Smooth muscle cell (in vitro differentiated cells): ENCODE data around the gene METTL17. TPM values are rescaled to one million over a fixed set of nuclear protein-coding genes. Genes with fewer than 3 reads are reported as not detected.
"Not testable (repeated sequence)": the region's sequence is repeated elsewhere in the genome, so short reads cannot be mapped to it uniquely, and the experiment has no call there.

Experiments
- DNase-seq: peaks from one replicate; lab custom pipeline; 2025; ENCODE audit not compliant: unreplicated experiment; lab: John Stamatoyannopoulos, UW
- H2AFZ ChIP-seq: fragments of 200-600 bp; sonication (generic); 2 replicates; pipeline ENCODE4 v1.6.0; 2016; ENCODE audit warnings: antibody characterized with exemption, low read depth, mild to moderate bottlenecking
- H3F3A ChIP-seq: fragments of 200-600 bp; sonication (generic); 2 replicates; pipeline ENCODE4 v1.6.0; 2017; ENCODE audit warnings: antibody characterized with exemption, low read depth
- H3K27ac ChIP-seq: fragments of 200-600 bp; sonication (generic); 2 replicates; pipeline ENCODE4 v1.5.1; 2016; ENCODE audit warnings: low read depth, mild to moderate bottlenecking
- H3K27me3 ChIP-seq: fragments of 200-600 bp; sonication (generic); 2 replicates; pipeline ENCODE4 v1.6.1; 2016; ENCODE audit warnings: low read depth, mild to moderate bottlenecking
- H3K36me3 ChIP-seq: fragments of 200-600 bp; sonication (generic); 2 replicates; pipeline ENCODE4 v1.5.1; 2016; ENCODE audit warnings: low read depth
- H3K4me1 ChIP-seq: fragments of 200-600 bp; sonication (generic); 2 replicates; pipeline ENCODE4 v1.5.1; 2016; ENCODE audit warnings: low read depth
- H3K4me2 ChIP-seq: fragments of 200-600 bp; sonication (generic); 2 replicates; pipeline ENCODE4 v1.6.0; 2016; ENCODE audit warnings: mild to moderate bottlenecking
- H3K4me3 ChIP-seq: fragments of 200-600 bp; sonication (generic); 2 replicates; pipeline ENCODE4 v1.5.1; 2016; ENCODE audit warnings: mild to moderate bottlenecking
- H3K79me2 ChIP-seq: fragments of 200-600 bp; sonication (generic); 2 replicates; pipeline ENCODE4 v1.6.0; 2016; ENCODE audit warnings: low read depth, mild to moderate bottlenecking
- H3K9ac ChIP-seq: fragments of 200-600 bp; sonication (generic); 2 replicates; pipeline ENCODE4 v1.6.0; 2016; ENCODE audit warnings: low read depth
- H3K9me3 ChIP-seq: fragments of 200-600 bp; sonication (generic); replicated peaks from 2 replicates; pipeline ENCODE4 v1.5.1; 2016; ENCODE audit warnings: low read depth
- H4K20me1 ChIP-seq: fragments of 200-600 bp; sonication (generic); 2 replicates; pipeline ENCODE4 v1.6.0; 2016; ENCODE audit warnings: low read depth
- CTCF ChIP-seq: fragments of 200-600 bp; sonication (generic); IDR thresholded peaks from 2 replicates; pipeline ENCODE4 v1.5.1; 2017; ENCODE audit warnings: borderline replicate concordance, mild to moderate bottlenecking, antibody characterized with exemption; ENCODE audit not compliant: insufficient read depth, poor library complexity, severe bottlenecking
- WGBS: methylation state at CpG from one replicate; pipeline ENCODE4 v1.1.7; 2016; ENCODE audit warnings: low lambda C conversion rate; 5-methylcytosine and 5-hydroxymethylcytosine counted together
- polyA plus RNA-seq: library from polyadenylated mRNA; unstranded; fragments of >200 nt; fragmentation: Nextera tagmentation; extraction: Ambion mirVana; gene quantifications from 2 replicates; pipeline ENCODE4 v1.2.1, GENCODE V29; 2016
- total RNA-seq: library from RNA; depleted of rRNA; stranded (reverse); fragments of >200 nt; gene quantifications from 2 replicates; pipeline ENCODE4 v1.2.3, GENCODE V29; 2014

METTL17 gene
- total and polyA plus RNA-seq, 2 experiments from 2014 or later: 46.5 to 96.3 TPM

- Histone ChIP-seq H3K27me3 (no peaks in the 10 kb centered on the region), H3K36me3 (no peaks in the 10 kb centered on the region), H3K27ac (no peak overlapping the region), H3K4me1 (peaks cover 4% of the 10 kb centered on the region), H4K20me1 (no peaks in the 10 kb centered on the region), H3K79me2 (no peaks in the 10 kb centered on the region), H3K9me3 (no peaks in the 10 kb centered on the region), H2AFZ (peak overlapping the region; percentile 89), H3K9ac (no peak overlapping the region), H3K4me2 (peak overlapping the region; percentile 68), H3F3A (no peaks in the 10 kb centered on the region), H3K4me3 (no peak overlapping the region)
- DNase-seq: no peak
- TF ChIP-seq CTCF: no peak
- WGBS: 42% methylated on average over 10 of the region's 10 CpGs
Observed at GRCh38 chr14:21038441-21039422, 49.0 kb downstream of the METTL17 start.

GRCh38 chr14:21039585-21040369 is 50.0 kb downstream of the METTL17 start:
- no peaks in the 10 kb centered on the region for H3K9me3 ChIP-seq
- no peaks in the 10 kb centered on the region for H3K27me3 ChIP-seq
- H4K20me1 ChIP-seq: no peaks in the 10 kb centered on the region
- H3K27ac ChIP-seq: no peak overlapping the region
- no peak overlapping the region for H3K4me3 ChIP-seq
- H3K9ac ChIP-seq: no peak overlapping the region
- no peaks in the 10 kb centered on the region for H3K36me3 ChIP-seq
- no peaks in the 10 kb centered on the region for H3K79me2 ChIP-seq
- no peaks in the 10 kb centered on the region for H3F3A ChIP-seq
- WGBS: 61% methylated on average over 8 of the region's 8 CpGs
- TF ChIP-seq CTCF: peak; percentile 53
- peaks cover 4% of the 10 kb centered on the region for H3K4me1 ChIP-seq
- no peak for DNase-seq
- peak overlapping the region; percentile 89 for H2AFZ ChIP-seq
- H3K4me2 ChIP-seq: peak overlapping the region; percentile 68

- Histone ChIP-seq H3K4me3 (no peak overlapping the region), H4K20me1 (no peaks in the 10 kb centered on the region), H3K4me1 (peaks cover 4% of the 10 kb centered on the region), H3K9me3 (no peaks in the 10 kb centered on the region), H3K79me2 (no peaks in the 10 kb centered on the region), H3K9ac (no peak overlapping the region), H3K27me3 (no peaks in the 10 kb centered on the region), H3K4me2 (no peak overlapping the region), H2AFZ (no peak overlapping the region), H3F3A (no peaks in the 10 kb centered on the region), H3K27ac (no peak overlapping the region), H3K36me3 (no peaks in the 10 kb centered on the region)
- 57% methylated on average over 8 of the region's 8 CpGs for WGBS
- TF ChIP-seq CTCF: no peak
- DNase-seq: no peak
Observed at GRCh38 chr14:21040370-21040925, 50.7 kb downstream of the METTL17 start.

GRCh38 chr14:21040941-21041340 is 51.2 kb downstream of the METTL17 start:
- peak overlapping the region; percentile 86 for H3K27ac ChIP-seq
- not testable (repeated sequence) for H3K9me3 ChIP-seq, H3F3A ChIP-seq, H3K36me3 ChIP-seq, DNase-seq, H4K20me1 ChIP-seq, H3K9ac ChIP-seq, H3K4me2 ChIP-seq, H2AFZ ChIP-seq, H3K79me2 ChIP-seq, H3K4me3 ChIP-seq, H3K4me1 ChIP-seq, H3K27me3 ChIP-seq
- WGBS: 48% methylated on average over 3 of the region's 3 CpGs
